NCI-H146 treated with DMSO at 0.1 percent for 48 hours (cell line): Measurements from ENCODE around the gene DNAJB12.
"Not testable (repeated sequence)": the region's sequence is repeated elsewhere in the genome, so short reads cannot be mapped to it uniquely, and the experiment has no call there.

Experiments used
- DNase-seq: peaks from one replicate; lab custom pipeline; 2025; ENCODE audit not compliant: unreplicated experiment; lab: John Stamatoyannopoulos, UW

The DNAJB12 gene

GRCh38 chr10:72332423-72333111 lies 22.2 kb downstream of the DNAJB12 start:
- no peak for DNase-seq

- peak; percentile 93 for DNase-seq
Measured at GRCh38 chr10:72331575-72332422, 22.9 kb downstream of the DNAJB12 start.

GRCh38 chr10:72330069-72330426 lies 24.7 kb downstream of the DNAJB12 start:
- DNase-seq = no peak

DNA sequence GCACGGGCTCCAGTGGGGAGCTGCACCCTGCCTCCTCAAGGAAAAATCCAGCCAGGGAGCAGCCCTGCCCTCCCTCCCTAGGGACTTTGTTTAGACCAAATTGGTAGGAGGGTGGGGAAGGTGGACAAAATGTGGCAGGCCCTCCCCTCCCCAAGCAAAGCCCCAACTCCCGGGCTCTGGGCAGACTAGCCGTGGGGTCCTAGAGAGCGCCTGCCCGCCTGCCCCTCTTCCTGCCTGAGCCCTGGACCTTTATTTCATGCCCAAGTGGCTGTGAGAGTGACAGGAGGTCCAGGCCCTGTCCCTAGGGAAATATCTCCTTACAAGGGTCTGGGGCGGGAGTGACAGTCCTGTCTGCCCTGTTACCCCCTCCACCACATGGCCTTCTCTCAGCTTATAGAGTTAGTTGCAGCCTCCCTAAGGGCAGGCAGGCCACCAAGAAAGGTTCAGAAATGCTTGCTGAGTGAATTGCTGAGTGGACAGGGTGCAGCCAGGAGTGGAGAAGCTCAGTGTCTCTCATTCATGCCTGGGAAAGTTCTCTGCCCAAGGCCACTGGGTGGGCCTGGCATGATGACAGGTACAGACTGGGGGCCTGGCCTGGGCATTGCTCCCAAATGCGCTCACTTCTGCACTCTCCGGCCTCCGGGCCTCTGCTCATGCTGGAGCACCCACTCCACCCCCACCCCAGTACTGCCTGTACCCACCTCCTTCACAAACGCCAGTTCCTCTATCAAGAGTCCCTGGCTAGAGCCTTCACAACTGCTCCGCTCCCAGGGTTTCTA lies 25.2 kb downstream of the DNAJB12 start:
- DNase-seq = no peak

GRCh38 chr10:72328829-72329204 lies 25.9 kb downstream of the DNAJB12 start:
- DNase-seq = no peak

DNA sequence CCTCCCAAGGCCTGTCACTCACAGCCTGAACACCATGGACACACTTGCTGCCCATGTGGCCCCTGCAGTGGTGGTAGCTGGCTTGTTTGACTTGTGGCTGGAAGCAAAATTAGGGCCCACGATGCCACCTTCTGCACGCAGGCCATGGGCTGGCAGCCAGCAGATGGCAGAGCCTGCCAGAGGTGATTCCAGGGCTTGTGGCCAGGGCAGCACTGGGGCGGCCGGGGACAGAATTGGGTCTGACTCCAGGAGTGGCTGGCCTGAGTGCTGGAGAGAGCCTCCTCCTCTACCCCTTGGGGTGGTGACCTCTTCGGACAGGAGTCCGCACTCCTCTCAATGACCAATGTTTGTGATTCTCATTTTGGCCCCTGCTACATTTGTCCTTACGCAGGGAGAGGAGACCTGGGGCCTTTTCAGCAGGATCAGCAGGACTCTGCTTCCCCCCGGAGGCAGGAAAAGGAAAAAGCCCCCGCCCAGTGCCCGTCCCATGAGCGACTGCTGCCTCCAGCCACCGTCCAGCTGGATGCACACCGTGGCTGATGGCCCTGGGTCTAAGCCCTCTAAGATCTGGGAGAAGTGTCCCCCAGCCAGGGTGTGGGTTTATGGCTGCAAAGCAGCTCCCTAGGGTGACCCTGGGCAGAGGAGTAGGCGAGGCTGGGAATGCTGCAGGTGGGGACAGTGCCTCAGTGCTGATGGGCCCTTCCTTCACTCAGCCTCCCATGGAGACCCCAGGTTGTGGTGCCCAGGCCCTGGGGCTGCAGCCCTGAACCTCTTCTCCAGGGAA lies 26.5 kb downstream of the DNAJB12 start:
- peak; percentile 5 for DNase-seq

- DNase-seq = not testable (repeated sequence)
Measured at GRCh38 chr10:72326665-72327603, 27.8 kb downstream of the DNAJB12 start.

- DNase-seq = peak; percentile 93
Measured at GRCh38 chr10:72325243-72326175, 29.2 kb downstream of the DNAJB12 start.

- no peak for DNase-seq
Measured at GRCh38 chr10:72323771-72324191, 30.9 kb downstream of the DNAJB12 start.

- DNase-seq = no peak
Measured at GRCh38 chr10:72323108-72323749, 31.5 kb downstream of the DNAJB12 start.

DNA sequence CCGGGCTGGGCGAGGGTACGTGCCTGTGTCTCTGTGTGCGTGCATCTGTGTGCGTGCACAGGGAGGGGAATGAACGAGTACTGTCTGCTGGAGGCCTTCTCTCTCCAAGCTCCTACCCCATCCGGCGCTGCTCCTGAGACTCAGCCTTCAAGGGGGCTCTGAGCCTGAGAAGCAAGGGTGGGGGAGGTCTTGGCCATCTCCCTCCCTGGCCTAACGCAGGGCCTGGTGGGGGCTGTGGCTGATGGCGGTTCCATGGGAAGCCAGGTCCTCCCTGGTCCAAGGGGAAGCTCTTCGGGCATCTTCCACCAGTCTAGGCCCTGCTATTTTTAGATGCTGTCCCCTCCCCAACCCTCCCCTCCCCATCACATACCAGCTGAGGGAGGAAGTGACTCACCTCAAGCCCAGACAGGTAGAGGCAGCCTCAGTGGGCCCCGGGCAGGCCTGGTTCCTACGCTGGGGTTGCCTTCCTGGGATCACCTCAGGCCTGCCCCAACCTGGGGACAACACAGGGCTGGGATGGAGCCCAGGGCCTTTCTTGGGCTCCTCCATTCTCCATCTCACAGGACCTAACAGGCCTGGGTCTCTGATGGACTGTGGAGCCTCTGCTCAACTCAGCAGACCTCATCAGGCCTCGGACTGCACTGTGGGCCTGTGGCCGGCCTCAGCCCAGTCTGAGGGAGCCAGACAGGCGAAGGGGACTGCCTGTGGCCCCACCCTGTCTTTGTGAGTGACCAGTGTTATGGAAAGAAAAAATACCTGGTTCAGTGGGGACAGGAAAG lies 32.2 kb downstream of the DNAJB12 start:
- no peak for DNase-seq

GRCh38 chr10:72322030-72322279 lies 32.8 kb downstream of the DNAJB12 start:
- DNase-seq = no peak

DNA sequence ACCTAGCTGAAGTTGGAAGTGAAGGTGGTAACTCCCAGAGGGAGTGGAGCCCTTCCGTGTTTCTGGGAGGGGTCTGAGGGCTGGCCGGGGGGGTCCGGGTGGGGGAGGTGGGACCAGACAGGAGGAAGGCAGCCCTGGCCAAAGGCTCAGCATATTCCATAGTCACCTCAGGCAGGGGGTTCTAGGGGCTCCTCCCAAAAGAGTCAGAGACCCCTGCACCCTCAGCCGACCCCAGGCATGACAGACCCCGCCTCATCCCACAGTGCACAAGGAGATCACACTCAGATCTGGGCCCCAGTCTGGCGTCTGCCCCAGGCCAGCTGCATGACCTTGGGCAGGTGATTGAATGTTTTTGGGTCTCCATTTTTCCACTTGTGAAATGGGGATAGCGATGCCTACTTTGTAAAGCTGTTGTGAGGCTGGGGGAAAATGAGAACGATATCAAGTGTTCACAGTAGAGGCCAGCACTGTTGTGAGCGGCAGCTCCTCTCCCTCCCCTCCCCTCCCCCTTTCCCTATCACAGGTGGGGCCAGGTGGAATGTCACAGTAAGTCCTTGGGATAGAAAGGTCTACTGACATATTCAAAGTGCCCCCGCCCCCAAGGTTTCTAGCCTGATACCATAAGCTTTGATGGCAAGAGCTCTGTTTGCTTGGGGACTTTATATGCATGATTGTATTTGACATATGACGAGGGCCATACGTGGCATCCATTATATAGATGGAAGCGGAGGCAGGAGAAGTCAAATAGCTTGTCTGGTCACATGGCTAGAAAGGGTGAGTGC lies 33.3 kb downstream of the DNAJB12 start:
- DNase-seq = no peak

DNA sequence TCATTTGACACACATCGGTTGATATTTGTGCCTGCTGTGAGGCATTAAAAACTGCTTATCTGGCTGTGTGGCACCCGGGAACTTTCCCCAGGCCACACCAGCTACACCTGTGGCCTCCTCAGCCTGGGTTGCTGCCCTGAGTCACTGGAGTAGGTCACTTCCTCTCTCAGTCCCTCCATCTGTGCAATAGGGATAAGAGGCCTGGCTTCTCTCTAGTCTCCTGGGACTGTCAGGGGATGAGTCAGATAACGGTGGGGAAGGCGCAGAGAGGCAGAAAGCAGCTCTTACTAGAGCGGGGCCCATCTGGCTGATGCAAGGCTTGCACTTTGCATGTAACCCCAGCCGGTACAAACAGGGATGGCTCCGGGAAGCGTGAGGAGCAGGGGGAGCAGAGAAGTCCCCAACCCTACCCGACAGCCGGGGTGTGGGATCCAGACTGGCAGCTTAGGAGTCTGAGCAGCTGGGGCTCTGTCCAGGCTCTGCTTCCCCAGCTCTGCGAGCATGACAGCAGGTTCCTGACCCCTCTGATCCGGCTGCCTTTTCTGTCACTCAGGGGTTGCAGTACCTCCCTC lies 34.0 kb downstream of the DNAJB12 start:
- DNase-seq = peak; percentile 27

DNA sequence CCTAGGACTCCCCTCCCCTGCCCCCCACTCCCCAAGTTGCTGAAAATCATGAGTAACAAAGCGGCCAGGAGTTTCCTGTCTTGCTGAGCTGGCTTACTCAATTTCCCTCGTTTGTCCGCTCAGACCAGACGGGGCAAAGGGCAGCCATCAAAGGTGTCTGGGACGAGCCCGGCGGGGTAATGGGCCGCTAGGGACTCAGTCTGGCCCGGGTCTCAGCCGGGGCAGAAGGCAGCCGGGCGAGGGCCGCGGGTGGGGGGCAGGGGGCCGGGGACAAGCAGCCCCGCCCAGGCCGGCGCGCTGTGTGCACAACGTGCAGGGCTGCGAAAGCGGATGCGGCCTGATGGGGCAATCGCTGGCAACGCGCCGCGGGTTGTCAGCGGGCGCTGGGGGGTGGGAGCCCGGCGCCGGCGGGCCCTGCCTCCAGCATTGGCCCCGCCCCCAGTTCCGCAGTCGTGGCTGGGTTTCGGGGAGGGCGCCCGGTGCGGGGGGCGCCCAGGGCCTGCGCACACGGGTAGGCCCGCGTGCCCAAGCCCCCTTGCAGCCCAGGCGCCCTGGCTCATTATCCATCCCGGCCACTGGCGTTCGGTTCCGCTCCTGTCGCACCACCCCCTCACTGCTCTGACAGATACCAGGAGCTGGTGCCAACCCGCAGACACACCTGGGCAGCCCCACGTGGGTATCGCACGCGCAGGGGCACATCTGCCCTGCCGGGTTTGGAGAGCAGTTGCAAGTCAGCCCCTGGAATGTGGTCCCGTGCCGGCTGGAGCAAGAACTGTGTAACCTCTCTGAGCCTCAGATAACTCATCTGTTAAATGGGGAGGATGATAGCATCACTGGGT lies 35.1 kb downstream of the DNAJB12 start:
- peak; percentile 43 for DNase-seq
